ENCODE measurements around the gene APOD.
"Not testable (repeated sequence)": the region's sequence is repeated elsewhere in the genome, so short reads cannot be mapped to it uniquely, and the experiment has no call there.

The APOD gene

GRCh38 chr3:195623217-195623965 is 39.7 kb upstream of the APOD start:
- not testable (repeated sequence) for H3K4me3 ChIP-seq; H3K9ac ChIP-seq (ENCODE audit: insufficient read length); H3K36me3 ChIP-seq (ENCODE audit: insufficient read depth, low read length); H3K9me3 ChIP-seq (ENCODE audit: low read depth, low read length); H3K27ac ChIP-seq; DNase-seq (ENCODE audit: low read depth, low spot score)

- not testable (repeated sequence) for H3K36me3 ChIP-seq (ENCODE audit: insufficient read depth, low read length); H3K4me3 ChIP-seq; H3K9ac ChIP-seq (ENCODE audit: insufficient read length); H3K9me3 ChIP-seq (ENCODE audit: low read depth, low read length); DNase-seq (ENCODE audit: low read depth, low spot score); H3K27ac ChIP-seq
Observed at GRCh38 chr3:195622523-195623170, 38.9 kb upstream of the APOD start.

- not testable (repeated sequence) for H3K4me3 ChIP-seq; H3K27ac ChIP-seq; DNase-seq (ENCODE audit: low read depth, low spot score); H3K9ac ChIP-seq (ENCODE audit: insufficient read length); H3K9me3 ChIP-seq (ENCODE audit: low read depth, low read length); H3K36me3 ChIP-seq (ENCODE audit: insufficient read depth, low read length)
Observed at GRCh38 chr3:195622012-195622411, 38.3 kb upstream of the APOD start.

GRCh38 chr3:195621095-195621494 is 37.4 kb upstream of the APOD start:
- not testable (repeated sequence) for H3K4me3 ChIP-seq; H3K9ac ChIP-seq (ENCODE audit: insufficient read length); H3K9me3 ChIP-seq (ENCODE audit: low read depth, low read length); H3K27ac ChIP-seq; DNase-seq (ENCODE audit: low read depth, low spot score); H3K36me3 ChIP-seq (ENCODE audit: insufficient read depth, low read length)

GRCh38 chr3:195620476-195620875 is 36.7 kb upstream of the APOD start:
- not testable (repeated sequence) for H3K27ac ChIP-seq; H3K4me3 ChIP-seq; H3K9ac ChIP-seq (ENCODE audit: insufficient read length); DNase-seq (ENCODE audit: low read depth, low spot score); H3K9me3 ChIP-seq (ENCODE audit: low read depth, low read length); H3K36me3 ChIP-seq (ENCODE audit: insufficient read depth, low read length)

- not testable (repeated sequence) for H3K27ac ChIP-seq; H3K36me3 ChIP-seq (ENCODE audit: insufficient read depth, low read length); H3K4me3 ChIP-seq; H3K9me3 ChIP-seq (ENCODE audit: low read depth, low read length); H3K9ac ChIP-seq (ENCODE audit: insufficient read length); DNase-seq (ENCODE audit: low read depth, low spot score)
Observed at GRCh38 chr3:195619591-195620369, 36.0 kb upstream of the APOD start.

GRCh38 chr3:195617784-195618659 is 34.3 kb upstream of the APOD start:
- not testable (repeated sequence) for H3K9ac ChIP-seq (ENCODE audit: insufficient read length); H3K27ac ChIP-seq; DNase-seq (ENCODE audit: low read depth, low spot score)

GRCh38 chr3:195617134-195617533 is 33.4 kb upstream of the APOD start:
- H3K9me3 ChIP-seq (ENCODE audit: low read depth, low read length); H3K36me3 ChIP-seq (ENCODE audit: insufficient read depth, low read length); H3K4me3 ChIP-seq; H3K27ac ChIP-seq; DNase-seq (ENCODE audit: low read depth, low spot score); H3K9ac ChIP-seq (ENCODE audit: insufficient read length): not testable (repeated sequence)

More at GRCh38 chr3:195617784-195618659, 34.3 kb upstream of the APOD start:
- not testable (repeated sequence) for H3K36me3 ChIP-seq (ENCODE audit: insufficient read depth, low read length); H3K9me3 ChIP-seq (ENCODE audit: low read depth, low read length); H3K4me3 ChIP-seq

- no peak overlapping the region for H3K4me3 ChIP-seq
- TF ChIP-seq FOXP2 (optimal IDR thresholded peaks at IDR 0.05; ENCODE audit: control extremely low read depth, extremely low read length, insufficient read depth) (no peak), EZH2 (IDR thresholded peaks at IDR 0.05) (no peak), POLR2AphosphoS5 (IDR thresholded peaks at IDR 0.05; ENCODE audit: borderline replicate concordance, low read depth, low read length) (no peak)
Observed at GRCh38 chr3:195616681-195617080, 32.9 kb upstream of the APOD start.

GRCh38 chr3:195615952-195616537 is 32.3 kb upstream of the APOD start:
- not testable (repeated sequence) for H3K9me3 ChIP-seq (ENCODE audit: low read depth, low read length); H3K36me3 ChIP-seq (ENCODE audit: insufficient read depth, low read length); H3K4me3 ChIP-seq; H3K27ac ChIP-seq; DNase-seq (ENCODE audit: low read depth, low spot score); H3K9ac ChIP-seq (ENCODE audit: insufficient read length)

More at GRCh38 chr3:195616681-195617080, 32.9 kb upstream of the APOD start:
- no peak overlapping the region for H3K9ac ChIP-seq (ENCODE audit: insufficient read length)
- H3K9me3 ChIP-seq (ENCODE audit: low read depth, low read length), result no peaks in the 10 kb centered on the region
- DNase-seq (ENCODE audit: low read depth, low spot score), result no peak
- H3K27ac ChIP-seq, result no peak overlapping the region
- H3K36me3 ChIP-seq (ENCODE audit: insufficient read depth, low read length), result no peaks in the 10 kb centered on the region

- H3K4me3 ChIP-seq; H3K9ac ChIP-seq (ENCODE audit: insufficient read length); DNase-seq (ENCODE audit: low read depth, low spot score); H3K27ac ChIP-seq; H3K36me3 ChIP-seq (ENCODE audit: insufficient read depth, low read length); H3K9me3 ChIP-seq (ENCODE audit: low read depth, low read length): not testable (repeated sequence)
Observed at GRCh38 chr3:195614672-195615504, 31.1 kb upstream of the APOD start.

Data from SK-N-MC (cell line).